ENCODE data around the gene TMSB10.
A peak's percentile ranks its signal among the peaks of the same experiment; 100 is the strongest.
"Not testable (repeated sequence)": the region's sequence is repeated elsewhere in the genome, so short reads cannot be mapped to it uniquely, and the experiment has no call there.

The TMSB10 gene

DNA sequence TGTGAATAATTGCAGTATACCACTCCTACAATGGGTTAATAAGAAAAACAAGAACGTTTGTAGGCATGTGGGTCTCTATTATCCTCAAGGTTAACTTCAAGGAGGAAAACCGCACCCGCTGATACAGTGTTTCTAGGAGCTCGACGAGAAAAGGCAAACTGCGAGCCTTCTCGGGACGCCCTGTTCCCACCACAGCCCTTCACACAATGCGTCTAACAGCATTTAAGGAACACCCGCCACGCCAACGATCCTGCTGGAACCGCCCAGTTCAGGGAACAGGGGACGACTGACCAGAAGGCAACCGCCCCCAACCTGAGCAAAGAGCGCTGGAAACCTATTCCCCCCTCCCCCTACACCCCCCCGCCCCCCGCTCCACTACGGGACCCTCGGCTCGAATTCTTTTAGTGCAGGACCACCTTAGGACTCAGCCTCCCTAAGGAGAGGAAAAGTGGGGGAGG lies 710 bp upstream of the TMSB10 start:
- DNase-seq = no peak

DNA sequence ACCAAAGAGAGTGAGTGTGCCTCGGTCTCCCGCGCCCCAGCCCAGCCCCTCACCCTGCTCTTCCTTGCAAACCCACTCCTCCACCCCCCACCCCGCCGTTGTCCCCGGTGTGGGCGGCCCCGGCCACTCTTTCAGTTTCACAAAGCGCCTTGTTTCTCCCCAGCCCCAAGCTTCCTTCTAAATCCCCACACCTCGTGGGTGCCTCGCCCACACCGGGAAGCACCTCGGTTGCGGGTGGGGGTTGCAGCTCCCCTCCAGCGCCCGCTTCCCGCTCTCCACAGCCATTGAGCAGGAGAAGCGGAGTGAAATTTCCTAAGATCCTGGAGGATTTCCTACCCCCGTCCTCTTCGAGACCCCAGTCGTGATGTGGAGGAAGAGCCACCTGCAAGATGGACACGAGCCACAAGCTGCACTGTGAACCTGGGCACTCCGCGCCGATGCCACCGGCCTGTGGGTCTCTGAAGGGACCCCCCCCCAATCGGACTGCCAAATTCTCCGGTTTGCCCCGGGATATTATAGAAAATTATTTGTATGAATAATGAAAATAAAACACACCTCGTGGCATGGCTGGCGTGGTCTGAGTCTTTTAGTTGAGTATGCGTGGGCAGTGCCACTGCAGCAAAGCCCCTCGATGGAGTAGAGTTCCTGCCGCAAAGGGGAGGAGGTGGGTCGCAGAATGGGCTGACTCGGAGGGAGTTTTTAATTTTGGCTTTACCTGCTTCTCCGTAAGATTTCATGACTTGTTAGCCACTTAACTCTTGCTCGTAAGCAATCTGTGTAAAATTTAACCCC lies 848 bp downstream of the TMSB10 start:
- no peak for DNase-seq

DNA sequence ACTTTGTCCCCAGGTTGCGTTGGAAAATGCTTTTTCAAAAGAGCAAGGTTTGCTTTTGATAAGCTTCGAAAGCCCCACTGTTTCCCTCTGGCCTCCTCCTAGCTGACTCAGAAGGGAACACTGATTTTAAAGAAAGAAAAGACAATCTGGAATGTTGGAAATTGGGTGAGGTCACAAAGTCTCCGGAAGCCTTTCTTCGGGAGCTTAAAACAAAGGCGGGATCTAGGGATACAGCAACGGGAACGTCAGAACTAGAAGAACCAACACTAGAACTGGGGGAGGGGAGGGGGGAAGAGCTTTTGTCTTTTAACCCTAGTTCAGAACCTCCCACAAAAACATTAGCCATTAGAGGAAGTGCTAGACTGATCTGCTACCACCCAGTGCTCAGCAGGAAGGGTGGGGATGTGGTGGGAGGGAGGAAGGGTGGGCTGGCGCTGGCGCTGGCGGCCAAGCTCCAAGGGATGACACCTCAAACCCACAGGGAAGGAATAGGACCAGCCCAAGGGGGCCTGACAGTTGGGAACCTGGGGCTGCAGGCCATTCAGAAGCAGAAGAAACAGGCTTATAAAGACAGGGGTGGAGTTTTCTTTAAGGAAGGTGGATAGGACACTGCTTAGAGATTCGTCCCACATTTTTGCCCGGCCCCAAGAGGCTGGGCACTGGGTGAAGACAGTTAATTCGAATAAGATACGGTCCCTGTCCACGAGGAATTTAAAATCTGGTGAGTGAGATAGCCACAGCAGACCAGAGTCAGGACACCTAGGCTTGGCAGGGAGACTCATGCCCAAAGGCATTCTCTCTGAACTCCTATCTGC lies 1.7 kb downstream of the TMSB10 start:
- DNase-seq = peak; percentile 36

GRCh38 chr2:84908948-84909713 lies 3.7 kb downstream of the TMSB10 start:
- no peak for DNase-seq

- DNase-seq = no peak
Measured at GRCh38 chr2:84911135-84911678, 5.8 kb downstream of the TMSB10 start.

DNA sequence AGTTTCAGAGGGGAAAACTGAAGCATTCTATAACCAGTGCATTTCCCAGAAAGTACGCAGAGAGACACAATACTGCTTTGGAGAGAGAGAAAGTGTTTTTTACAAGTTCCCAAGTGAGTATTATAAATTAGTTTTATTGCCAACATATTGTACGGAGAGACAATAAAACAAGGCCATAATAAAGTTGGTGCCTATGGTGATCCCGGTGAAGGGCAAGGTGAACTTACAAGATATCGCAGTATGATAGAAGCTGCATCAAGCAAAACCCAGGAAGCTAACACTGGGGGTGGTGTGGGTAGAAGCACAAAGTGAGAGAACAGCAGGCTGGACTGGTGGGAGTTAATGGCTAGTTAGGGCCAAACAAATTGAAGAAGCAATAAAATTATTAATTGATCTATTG lies 7.5 kb downstream of the TMSB10 start:
- no peak for DNase-seq

GRCh38 chr2:84914334-84914733 lies 8.9 kb downstream of the TMSB10 start:
- DNase-seq = no peak

- not testable (repeated sequence) for DNase-seq
Measured at GRCh38 chr2:84915675-84916074, 10.2 kb downstream of the TMSB10 start.

- DNase-seq = not testable (repeated sequence)
Measured at GRCh38 chr2:84917821-84918220, 12.4 kb downstream of the TMSB10 start.

GRCh38 chr2:84918430-84918829 lies 13.0 kb downstream of the TMSB10 start:
- DNase-seq = no peak

GRCh38 chr2:84919885-84920580 lies 14.6 kb downstream of the TMSB10 start:
- DNase-seq = peak; percentile 8

GRCh38 chr2:84923009-84923408 lies 17.6 kb downstream of the TMSB10 start:
- DNase-seq = no peak

DNA sequence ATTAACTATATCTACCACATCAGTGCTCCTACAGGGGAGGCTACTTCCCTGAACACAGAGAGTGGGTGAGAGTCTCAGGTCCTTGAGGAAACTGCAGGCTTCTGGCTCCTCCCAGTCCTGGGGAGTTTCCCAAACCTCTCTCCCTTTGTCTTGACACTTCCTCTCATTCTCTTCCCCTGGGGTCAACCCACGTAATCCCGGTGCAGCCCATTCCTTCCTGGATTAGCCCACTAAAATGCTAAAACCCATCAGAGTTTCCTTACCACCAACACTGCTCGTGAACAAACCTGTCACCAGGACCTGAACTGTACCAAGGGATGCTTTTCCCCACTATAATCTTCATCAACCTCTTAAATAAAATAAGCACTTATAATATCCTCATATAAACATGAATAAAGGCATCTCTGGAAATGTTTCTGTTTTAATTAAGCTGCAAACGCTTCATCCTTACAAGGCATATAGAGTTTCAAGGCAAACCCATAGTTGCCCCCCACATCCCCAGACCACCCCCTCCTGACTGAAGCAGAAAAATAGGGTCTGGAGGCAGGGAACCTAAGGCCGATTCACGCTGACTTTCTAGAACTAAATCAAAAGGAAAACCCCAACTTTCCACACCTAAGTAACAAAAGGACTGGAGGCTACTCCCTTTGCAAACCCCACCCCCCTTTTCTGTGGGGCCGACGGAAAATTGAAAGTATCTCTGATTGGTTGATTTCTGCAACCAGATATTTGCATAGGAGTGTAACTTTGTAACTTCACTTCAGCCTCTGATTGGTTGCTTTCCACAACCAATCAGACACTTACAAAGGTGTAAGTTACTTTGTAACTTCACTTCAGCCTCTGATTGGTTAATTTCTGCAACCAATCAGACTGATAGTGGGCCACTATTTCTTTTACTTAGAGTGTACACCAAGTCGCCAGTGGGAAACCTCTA lies 19.0 kb downstream of the TMSB10 start:
- DNase-seq = no peak

DNA sequence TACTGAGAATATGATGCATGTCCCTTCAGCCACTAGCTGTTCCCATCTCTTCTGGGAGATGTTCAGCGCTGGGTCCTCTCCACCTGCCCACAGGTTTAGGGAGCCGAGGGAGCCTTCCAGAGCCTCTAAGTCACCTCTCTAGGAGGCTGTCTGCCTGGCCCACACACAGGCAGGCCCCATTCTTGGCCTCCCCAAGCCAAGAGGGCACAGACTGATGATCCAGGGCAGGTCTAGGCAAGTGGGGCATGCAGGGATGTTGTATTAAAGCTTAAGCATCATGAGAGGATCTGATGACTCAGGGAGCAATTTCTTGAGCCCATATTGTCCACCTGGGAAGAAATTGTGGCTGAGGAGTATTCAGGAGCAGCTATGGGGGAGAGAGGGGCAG lies 19.9 kb downstream of the TMSB10 start:
- DNase-seq = no peak

DNA sequence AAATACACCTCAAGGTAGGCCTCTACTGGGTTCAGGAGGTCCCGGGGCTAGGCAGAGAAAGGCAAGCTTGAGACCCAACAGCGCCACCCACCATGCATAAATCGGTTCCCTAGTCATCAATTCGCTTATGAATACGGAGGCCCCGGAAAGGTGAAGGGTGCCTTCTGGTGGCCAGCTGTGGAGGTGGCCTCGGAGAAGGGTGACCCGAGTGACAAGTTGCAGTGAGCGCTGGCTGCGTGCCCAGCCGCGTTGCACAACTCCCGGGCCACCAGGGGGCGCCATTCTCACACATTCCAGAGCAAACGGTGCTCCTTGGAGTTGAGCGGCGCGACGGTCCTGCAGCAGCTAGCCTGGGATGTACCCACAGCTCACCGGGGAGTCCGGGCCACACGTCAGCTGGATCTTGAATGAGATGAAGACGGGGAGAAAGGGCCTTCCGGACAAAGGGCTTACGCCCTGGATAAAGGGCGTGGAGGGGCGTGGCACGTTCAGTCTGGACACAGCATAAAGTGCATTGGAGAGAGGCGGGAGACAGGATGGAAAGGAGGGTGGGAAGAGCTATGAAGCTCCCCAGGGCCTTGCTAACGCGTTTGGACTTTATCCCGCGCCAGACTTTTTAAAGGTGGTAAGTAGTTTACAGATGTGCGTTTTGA lies 20.4 kb downstream of the TMSB10 start:
- peak; percentile 92 for DNase-seq

DNA sequence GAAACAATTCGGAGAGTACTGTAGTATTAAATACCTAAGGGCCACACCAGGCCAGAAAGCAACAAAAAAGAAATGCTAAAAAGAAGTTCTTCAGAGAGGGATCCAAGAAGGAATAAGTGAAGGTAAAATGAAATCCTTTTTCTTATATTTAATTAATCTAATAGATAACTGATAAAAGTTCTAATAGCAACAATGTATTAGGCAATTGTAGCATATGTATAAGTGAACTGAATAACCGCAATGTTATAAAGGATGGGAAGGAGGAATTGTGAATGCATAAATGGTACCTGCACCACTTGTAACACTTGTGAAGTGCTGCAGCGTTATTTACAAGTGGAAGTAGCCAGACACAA lies 21.8 kb downstream of the TMSB10 start:
- no peak for DNase-seq

DNA sequence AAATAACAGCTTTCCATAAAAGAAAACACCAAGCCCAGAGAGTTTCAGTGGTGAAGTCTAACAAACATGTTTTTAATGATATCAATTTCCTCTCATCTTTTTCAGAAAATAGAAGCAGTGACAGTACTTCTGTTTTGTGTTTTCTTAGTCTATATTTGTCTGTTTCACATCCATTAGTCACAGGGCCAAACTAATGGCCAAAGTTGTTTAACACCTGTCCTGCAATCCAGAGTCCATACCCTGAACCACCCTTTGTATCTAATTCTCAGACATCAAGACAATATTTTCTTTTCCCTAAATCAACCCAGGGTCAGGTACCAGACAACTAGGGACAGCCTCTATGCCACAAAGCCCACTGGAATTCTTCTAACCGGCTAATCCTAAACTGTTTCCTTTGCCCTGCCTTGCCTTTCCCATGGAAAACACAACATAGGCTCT lies 25.9 kb downstream of the TMSB10 start:
- DNase-seq = no peak

DNA sequence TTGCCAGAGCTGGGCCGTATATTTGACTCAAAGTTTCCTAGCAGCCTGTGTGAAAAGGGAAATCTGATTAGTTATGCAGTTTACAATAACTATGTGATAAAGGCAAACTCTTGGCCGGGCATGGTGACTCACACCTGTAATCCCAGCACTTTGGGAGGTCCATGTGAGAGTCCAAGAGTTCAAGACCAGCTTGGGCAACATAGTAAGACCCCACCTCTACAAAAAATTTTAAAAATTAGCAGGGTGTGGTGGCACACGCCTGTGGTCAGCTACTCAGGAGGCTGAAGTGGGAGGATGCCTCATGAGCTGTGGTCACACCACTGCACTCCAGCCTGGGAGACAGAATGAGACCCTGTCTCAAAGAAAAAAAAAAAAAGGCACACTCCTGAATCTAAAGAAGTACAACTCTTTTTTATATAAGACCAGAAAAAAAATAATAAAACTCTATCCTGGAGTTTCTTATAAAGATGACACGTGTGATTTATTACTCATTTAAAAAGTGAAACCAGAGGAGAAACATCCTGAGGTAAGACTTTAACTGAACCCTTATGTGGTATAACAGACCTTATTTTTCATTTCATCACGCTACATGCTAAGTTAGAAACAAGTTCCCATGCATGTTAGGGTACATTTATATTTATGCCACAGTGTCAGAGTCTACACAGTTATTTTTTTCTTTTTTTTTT lies 32.9 kb downstream of the TMSB10 start:
- no peak for DNase-seq

DNA sequence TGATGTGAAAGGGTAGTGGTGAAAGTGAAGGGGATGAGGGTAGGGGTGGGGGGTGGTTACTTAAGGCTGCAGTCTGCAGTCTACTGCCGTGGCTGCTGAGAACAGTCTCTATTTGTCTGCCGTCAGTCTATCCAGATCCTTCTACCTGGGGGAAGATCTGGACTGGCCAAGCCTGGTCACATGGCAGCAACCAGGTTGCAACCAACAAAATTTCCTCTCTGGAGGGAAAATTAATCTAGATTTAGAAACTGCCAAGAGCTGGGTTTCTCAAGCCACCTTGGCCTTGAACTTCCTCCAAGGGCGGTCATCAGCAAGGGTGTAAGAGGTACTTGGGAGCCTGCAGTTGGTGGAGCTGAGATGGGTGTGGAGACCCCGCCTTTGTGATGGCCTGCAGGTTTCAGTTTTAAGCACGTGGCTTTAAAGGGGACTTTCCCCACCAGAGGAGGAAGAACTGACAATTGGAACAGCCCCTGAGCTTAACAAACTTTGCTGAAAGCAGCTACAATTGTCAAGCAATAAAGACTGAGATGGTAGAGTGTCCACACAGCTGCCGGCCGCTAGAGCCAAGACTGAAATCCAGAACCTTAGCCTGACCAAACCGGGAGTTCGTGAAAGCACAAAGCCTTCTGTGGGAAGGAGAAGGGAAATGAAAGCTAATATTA lies 34.1 kb downstream of the TMSB10 start:
- DNase-seq = no peak

- no peak for DNase-seq
Measured at GRCh38 chr2:84940088-84940470, 34.6 kb downstream of the TMSB10 start.
